ENCODE data around the gene TRIM17.

GRCh38 chr1:228378873-228379460 lies 37.7 kb downstream of the TRIM17 start:
- no peak for TF ChIP-seq EZH2 (IDR thresholded peaks at IDR 0.05; ENCODE audit: low read depth)
- TF ChIP-seq, protein P1, sequence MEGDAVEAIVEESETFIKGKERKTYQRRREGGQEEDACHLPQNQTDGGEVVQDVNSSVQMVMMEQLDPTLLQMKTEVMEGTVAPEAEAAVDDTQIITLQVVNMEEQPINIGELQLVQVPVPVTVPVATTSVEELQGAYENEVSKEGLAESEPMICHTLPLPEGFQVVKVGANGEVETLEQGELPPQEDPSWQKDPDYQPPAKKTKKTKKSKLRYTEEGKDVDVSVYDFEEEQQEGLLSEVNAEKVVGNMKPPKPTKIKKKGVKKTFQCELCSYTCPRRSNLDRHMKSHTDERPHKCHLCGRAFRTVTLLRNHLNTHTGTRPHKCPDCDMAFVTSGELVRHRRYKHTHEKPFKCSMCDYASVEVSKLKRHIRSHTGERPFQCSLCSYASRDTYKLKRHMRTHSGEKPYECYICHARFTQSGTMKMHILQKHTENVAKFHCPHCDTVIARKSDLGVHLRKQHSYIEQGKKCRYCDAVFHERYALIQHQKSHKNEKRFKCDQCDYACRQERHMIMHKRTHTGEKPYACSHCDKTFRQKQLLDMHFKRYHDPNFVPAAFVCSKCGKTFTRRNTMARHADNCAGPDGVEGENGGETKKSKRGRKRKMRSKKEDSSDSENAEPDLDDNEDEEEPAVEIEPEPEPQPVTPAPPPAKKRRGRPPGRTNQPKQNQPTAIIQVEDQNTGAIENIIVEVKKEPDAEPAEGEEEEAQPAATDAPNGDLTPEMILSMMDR (conservative IDR thresholded peaks at IDR 0.05): peak; percentile 39
